ENCODE results near the gene TRPV4. TPM values are rescaled to one million over a fixed set of nuclear protein-coding genes. Genes with fewer than 3 reads are reported as not detected.

The TRPV4 gene
- total RNA-seq, 1 experiment from 2014 or later: 2.9 TPM

DNA sequence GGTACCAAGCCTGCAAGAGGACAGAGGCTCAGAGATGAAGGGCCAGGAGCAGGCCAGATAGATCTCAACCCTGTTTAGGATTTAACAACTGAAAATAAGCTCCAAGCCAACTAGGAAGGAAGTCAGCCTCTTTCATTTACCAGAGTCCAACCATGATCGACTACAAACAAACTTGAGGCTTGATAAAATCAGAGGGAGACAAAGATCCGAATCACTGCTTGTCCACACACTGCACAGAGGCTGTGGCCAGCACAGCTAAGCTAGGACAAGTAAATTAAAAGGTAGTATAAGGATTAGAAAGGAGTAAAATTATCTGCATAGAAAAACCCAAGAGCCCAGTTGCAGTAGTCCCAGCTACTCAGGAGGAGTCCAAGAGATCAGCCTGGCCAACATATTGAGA is 79.2 kb downstream of the TRPV4 start (continued):
- TF ChIP-seq, protein P1, sequence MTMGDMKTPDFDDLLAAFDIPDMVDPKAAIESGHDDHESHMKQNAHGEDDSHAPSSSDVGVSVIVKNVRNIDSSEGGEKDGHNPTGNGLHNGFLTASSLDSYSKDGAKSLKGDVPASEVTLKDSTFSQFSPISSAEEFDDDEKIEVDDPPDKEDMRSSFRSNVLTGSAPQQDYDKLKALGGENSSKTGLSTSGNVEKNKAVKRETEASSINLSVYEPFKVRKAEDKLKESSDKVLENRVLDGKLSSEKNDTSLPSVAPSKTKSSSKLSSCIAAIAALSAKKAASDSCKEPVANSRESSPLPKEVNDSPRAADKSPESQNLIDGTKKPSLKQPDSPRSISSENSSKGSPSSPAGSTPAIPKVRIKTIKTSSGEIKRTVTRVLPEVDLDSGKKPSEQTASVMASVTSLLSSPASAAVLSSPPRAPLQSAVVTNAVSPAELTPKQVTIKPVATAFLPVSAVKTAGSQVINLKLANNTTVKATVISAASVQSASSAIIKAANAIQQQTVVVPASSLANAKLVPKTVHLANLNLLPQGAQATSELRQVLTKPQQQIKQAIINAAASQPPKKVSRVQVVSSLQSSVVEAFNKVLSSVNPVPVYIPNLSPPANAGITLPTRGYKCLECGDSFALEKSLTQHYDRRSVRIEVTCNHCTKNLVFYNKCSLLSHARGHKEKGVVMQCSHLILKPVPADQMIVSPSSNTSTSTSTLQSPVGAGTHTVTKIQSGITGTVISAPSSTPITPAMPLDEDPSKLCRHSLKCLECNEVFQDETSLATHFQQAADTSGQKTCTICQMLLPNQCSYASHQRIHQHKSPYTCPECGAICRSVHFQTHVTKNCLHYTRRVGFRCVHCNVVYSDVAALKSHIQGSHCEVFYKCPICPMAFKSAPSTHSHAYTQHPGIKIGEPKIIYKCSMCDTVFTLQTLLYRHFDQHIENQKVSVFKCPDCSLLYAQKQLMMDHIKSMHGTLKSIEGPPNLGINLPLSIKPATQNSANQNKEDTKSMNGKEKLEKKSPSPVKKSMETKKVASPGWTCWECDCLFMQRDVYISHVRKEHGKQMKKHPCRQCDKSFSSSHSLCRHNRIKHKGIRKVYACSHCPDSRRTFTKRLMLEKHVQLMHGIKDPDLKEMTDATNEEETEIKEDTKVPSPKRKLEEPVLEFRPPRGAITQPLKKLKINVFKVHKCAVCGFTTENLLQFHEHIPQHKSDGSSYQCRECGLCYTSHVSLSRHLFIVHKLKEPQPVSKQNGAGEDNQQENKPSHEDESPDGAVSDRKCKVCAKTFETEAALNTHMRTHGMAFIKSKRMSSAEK (CRISPR knock-in tag; IDR thresholded peaks at IDR 0.05; ENCODE audit: borderline replicate concordance): no peak
- TF ChIP-seq, protein P2, sequence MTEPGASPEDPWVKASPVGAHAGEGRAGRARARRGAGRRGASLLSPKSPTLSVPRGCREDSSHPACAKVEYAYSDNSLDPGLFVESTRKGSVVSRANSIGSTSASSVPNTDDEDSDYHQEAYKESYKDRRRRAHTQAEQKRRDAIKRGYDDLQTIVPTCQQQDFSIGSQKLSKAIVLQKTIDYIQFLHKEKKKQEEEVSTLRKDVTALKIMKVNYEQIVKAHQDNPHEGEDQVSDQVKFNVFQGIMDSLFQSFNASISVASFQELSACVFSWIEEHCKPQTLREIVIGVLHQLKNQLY (CRISPR knock-in tag; IDR thresholded peaks at IDR 0.05): no peak
- TF ChIP-seq MYBL2 (CRISPR knock-in tag; IDR thresholded peaks at IDR 0.05) (no peak), GRHL2 (CRISPR knock-in tag; IDR thresholded peaks at IDR 0.05; ENCODE audit: insufficient replicate concordance, severe bottlenecking) (no peak), FOXP1 (CRISPR knock-in tag; IDR thresholded peaks at IDR 0.05; ENCODE audit: borderline replicate concordance) (no peak), MXD4 (CRISPR knock-in tag; IDR thresholded peaks at IDR 0.05; ENCODE audit: borderline replicate concordance) (no peak), FOXJ3 (CRISPR knock-in tag; IDR thresholded peaks at IDR 0.05; ENCODE audit: borderline replicate concordance) (no peak), SMAD3 (CRISPR knock-in tag; IDR thresholded peaks at IDR 0.05; ENCODE audit: borderline replicate concordance) (no peak), CBFB (CRISPR knock-in tag; IDR thresholded peaks at IDR 0.05; ENCODE audit: low read depth) (no peak), RELA (CRISPR knock-in tag; IDR thresholded peaks at IDR 0.05; ENCODE audit: borderline replicate concordance) (no peak)
- TF ChIP-seq, protein P3, sequence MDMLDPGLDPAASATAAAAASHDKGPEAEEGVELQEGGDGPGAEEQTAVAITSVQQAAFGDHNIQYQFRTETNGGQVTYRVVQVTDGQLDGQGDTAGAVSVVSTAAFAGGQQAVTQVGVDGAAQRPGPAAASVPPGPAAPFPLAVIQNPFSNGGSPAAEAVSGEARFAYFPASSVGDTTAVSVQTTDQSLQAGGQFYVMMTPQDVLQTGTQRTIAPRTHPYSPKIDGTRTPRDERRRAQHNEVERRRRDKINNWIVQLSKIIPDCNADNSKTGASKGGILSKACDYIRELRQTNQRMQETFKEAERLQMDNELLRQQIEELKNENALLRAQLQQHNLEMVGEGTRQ (CRISPR knock-in tag; IDR thresholded peaks at IDR 0.05): no peak
- TF ChIP-seq, protein P4, sequence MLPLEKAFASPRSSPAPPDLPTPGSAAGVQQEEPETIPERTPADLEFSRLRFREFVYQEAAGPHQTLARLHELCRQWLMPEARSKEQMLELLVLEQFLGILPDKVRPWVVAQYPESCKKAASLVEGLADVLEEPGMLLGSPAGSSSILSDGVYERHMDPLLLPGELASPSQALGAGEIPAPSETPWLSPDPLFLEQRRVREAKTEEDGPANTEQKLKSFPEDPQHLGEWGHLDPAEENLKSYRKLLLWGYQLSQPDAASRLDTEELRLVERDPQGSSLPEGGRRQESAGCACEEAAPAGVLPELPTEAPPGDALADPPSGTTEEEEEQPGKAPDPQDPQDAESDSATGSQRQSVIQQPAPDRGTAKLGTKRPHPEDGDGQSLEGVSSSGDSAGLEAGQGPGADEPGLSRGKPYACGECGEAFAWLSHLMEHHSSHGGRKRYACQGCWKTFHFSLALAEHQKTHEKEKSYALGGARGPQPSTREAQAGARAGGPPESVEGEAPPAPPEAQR (CRISPR knock-in tag; IDR thresholded peaks at IDR 0.05): no peak

DNA sequence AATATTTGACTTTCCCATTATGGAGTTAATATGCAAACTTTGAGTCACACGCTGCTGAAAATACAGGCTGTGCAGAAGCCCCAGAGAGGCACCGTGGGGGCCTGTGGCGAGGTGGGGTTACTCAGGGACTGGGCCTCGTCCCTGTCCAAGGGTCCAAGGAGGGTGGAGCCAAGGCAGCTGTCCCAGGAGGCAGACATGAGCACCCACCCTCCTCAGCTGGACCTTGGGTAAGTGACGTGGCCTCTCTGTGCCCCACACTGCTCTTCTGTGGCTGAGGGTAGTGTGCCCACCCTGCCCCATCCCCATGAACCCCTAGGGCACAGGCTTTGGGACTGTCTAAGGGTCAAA is 80.2 kb downstream of the TRPV4 start:
- ChIA-PET POLR2A (no interaction called here), CTCF (interaction anchor here (0.6 to 3.2 kb wide), 8 partner anchors 10 to 237 kb away, joined by 3 to 15 read pairs (median 4); no protein-coding TSS in a partner anchor)
- H3K27ac Mint-ChIP-seq: no peak overlapping the region
- peaks cover 4% of the 10 kb centered on the region for H3K4me1 Mint-ChIP-seq
- ATAC-seq (no peak), DNase-seq (ENCODE audit: low spot score) (peak; percentile 3)
- TF ChIP-seq ETV6 (CRISPR knock-in tag; IDR thresholded peaks at IDR 0.05) (no peak), SMAD3 (CRISPR knock-in tag; IDR thresholded peaks at IDR 0.05; ENCODE audit: borderline replicate concordance) (no peak), ZNF423 (CRISPR knock-in tag; IDR thresholded peaks at IDR 0.05) (no peak), TEAD1 (CRISPR knock-in tag; IDR thresholded peaks at IDR 0.05) (no peak), ZNF138 (CRISPR knock-in tag; conservative IDR thresholded peaks at IDR 0.05) (no peak), NR1H2 (CRISPR knock-in tag; IDR thresholded peaks at IDR 0.05) (no peak)
- TF ChIP-seq, protein P5, sequence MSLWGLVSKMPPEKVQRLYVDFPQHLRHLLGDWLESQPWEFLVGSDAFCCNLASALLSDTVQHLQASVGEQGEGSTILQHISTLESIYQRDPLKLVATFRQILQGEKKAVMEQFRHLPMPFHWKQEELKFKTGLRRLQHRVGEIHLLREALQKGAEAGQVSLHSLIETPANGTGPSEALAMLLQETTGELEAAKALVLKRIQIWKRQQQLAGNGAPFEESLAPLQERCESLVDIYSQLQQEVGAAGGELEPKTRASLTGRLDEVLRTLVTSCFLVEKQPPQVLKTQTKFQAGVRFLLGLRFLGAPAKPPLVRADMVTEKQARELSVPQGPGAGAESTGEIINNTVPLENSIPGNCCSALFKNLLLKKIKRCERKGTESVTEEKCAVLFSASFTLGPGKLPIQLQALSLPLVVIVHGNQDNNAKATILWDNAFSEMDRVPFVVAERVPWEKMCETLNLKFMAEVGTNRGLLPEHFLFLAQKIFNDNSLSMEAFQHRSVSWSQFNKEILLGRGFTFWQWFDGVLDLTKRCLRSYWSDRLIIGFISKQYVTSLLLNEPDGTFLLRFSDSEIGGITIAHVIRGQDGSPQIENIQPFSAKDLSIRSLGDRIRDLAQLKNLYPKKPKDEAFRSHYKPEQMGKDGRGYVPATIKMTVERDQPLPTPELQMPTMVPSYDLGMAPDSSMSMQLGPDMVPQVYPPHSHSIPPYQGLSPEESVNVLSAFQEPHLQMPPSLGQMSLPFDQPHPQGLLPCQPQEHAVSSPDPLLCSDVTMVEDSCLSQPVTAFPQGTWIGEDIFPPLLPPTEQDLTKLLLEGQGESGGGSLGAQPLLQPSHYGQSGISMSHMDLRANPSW (CRISPR knock-in tag; conservative IDR thresholded peaks at IDR 0.05; ENCODE audit: low read depth): no peak
- TF ChIP-seq, protein P6, sequence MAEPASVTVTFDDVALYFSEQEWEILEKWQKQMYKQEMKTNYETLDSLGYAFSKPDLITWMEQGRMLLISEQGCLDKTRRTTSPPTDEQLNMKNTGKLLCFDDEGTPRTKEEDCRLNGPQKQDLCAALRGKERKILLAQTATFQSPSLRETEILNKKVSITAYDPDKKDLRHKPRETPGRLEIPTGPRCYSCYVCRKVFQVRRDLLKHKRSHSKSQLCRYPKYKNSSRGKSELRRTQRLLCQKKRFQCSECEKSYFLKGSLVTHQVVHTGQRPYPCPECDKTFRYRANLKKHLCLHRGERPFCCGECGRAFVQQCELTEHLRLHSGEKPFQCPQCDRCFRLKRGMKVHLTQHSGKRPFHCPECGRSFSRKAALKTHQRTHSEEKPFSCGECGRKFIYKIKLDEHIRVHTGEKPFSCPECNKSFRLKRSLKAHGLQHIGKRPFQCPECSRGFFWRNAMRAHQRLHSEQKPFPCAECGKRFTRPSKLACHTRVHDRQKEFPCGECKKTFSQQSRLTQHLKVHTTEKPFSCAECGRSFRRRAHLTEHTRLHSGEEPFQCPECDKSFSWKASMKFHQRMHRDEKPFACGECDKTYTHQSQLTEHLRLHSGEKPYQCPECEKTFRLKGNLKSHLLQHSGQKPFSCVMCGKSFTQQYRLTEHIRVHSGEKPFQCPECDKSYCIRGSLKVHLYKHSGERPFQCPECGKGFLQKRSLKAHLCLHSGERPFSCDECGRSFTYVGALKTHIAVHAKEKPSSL (CRISPR knock-in tag; conservative IDR thresholded peaks at IDR 0.05): no peak
- TF ChIP-seq, protein P7, sequence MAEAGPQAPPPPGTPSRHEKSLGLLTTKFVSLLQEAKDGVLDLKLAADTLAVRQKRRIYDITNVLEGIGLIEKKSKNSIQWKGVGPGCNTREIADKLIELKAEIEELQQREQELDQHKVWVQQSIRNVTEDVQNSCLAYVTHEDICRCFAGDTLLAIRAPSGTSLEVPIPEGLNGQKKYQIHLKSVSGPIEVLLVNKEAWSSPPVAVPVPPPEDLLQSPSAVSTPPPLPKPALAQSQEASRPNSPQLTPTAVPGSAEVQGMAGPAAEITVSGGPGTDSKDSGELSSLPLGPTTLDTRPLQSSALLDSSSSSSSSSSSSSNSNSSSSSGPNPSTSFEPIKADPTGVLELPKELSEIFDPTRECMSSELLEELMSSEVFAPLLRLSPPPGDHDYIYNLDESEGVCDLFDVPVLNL (CRISPR knock-in tag; IDR thresholded peaks at IDR 0.05; ENCODE audit: borderline replicate concordance, low read depth): no peak
- TF ChIP-seq, protein P8, sequence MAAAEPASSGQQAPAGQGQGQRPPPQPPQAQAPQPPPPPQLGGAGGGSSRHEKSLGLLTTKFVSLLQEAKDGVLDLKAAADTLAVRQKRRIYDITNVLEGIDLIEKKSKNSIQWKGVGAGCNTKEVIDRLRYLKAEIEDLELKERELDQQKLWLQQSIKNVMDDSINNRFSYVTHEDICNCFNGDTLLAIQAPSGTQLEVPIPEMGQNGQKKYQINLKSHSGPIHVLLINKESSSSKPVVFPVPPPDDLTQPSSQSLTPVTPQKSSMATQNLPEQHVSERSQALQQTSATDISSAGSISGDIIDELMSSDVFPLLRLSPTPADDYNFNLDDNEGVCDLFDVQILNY (CRISPR knock-in tag; IDR thresholded peaks at IDR 0.05): no peak
- H3K27me3 Mint-ChIP-seq (ENCODE audit: low read depth): no peaks in the 10 kb centered on the region
- peaks cover 9% of the 10 kb centered on the region; the same call in 1 of the 2 replicates for H3K36me3 Mint-ChIP-seq
- peaks cover 22% of the 10 kb centered on the region for H3K9me3 Mint-ChIP-seq
- H3K4me3 Mint-ChIP-seq: no peak overlapping the region
